GM18873 (cell line): ENCODE measurements around the gene TNS1.

ENCODE experiments used
- ATAC-seq: cut with Tn5 transposase; IDR thresholded peaks from one replicate; pipeline ENCODE4 v1.9.1; 2021; ENCODE audit warnings: mild to moderate bottlenecking, moderate library complexity, moderate number of reproducible peaks; ENCODE audit not compliant: unreplicated experiment, low FRiP score

TNS1 gene

DNA sequence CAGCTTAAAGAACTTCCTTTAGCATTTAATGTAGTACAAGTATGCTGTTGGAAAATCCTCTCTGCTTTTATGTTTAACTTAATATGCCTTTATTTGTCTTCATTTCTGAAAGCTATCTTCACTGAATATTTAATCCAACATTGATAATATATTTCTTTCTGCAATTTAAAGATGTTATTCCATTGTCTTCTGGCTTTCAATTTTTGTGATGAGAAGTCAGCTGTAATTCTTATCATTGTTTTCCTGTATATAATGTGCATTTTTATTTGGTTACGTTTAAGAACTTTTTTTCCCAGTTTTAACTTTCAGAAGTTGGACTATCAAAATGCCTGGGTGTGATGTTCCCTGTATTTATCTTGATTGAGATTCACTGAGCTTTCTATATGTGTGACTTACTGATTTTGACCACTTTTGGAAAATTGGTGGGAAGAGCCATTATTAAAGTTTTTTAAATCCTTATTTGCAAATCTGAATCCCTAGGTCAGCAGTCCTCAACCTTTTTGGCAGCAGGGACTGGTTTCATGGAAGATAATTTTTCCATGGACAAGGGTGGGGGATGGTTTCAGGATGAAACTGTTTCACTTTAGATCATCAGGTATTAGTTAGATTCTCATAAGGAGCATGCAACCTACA lies 241.0 kb downstream of the TNS1 start:
- ATAC-seq = no peak

DNA sequence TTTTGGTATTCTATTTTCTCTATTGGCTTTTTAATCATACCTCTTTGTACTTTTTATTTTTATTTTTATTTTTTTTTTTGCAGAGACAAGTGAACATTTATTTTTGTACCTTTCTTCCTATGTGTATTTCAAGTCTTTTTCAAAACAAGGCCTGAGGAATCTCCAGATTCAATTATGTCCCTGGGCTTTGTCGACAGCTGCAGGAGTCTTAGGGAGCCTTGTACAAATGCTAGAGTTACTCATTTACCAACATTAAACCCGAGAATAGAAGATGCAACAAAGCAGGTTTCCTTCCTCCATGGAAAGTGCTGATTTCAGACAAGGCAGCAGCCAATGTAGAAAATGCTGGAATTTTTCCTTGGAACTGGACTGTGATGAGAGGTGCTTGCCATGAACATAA lies 242.8 kb downstream of the TNS1 start:
- ATAC-seq = no peak

DNA sequence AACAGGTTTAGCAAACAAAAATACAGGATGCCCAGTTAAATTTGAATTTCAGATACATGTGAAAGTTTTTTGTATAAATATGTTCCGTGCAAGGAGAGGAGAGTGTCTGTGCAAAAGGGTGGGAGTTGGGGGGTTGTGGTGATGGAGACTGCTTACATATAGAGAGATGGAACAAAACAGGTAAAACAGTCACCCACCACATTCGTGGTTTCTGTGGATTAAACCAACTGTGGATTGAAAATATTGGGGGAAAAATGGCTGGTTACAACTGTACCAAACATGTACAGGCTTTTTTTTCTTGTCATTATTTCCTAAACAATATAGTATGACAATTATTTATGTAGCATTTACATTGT lies 245.7 kb downstream of the TNS1 start:
- no peak for ATAC-seq

DNA sequence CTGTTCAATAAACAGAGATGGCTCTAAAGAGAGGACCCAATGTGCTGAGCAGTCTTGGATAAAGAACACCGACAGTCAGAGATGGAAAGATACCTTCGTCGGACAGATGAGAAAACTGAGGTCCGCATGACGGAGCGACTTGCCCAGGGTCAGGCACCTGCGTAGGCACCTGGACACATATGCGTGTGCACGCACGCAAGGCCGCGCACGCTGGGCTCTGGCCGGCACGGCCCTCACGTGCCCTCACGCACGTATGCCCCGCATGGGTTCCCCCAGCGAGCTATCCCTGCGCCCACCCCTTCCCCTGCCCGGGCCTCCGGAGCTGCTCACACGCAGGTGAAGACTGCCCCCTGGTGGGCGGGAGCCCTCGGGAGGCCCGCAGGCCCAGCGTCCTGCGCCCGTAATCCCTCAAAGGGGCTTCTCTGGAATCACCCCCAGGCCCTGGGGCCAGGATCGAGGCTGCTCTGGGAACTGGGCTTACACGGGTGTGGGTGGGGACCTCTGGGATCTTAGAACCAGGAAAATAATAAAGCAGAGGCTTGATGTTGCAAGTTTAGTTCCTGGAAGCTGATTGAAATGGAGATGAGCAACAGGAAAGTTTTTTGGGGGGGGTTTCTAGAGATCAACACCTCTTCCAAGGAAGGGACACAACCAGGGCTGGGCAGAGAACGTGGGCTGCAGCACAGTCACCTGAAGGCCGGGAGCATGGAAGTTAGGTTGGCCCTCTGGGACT lies 246.3 kb downstream of the TNS1 start:
- no peak for ATAC-seq

DNA sequence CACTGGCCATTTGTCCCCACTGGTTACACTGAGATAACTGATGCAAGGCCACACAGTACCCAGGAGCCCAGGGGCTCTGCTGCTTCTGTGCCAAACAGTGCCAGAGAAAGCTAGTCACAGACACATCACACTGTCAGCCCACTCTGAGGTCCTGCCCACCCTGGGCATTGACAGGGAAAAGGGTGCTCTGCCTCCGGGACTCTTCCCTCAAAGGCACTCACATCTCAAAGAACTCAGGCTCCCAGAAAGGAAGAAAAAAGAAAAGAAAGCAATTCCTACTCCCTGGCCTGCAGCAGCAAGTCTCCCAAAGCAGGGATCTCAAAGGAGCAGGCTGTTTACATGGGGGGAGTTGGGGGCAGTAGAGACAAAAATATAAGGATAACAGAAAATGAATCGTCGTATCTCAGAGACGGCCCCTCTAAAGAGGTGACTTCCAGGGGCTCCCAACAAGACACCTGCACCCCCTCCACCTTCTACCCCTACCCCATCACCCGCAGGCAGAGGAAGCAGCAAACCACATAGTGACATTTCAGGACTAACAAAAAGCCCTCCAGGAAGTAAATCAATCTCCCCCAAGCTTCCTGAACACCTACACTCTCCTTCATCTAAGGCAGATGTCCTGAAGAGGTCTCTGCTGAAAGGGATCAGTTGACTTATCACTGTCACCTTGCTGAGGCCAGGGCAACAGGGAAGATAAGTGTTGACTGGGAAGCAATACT lies 247.6 kb downstream of the TNS1 start:
- ATAC-seq = no peak

DNA sequence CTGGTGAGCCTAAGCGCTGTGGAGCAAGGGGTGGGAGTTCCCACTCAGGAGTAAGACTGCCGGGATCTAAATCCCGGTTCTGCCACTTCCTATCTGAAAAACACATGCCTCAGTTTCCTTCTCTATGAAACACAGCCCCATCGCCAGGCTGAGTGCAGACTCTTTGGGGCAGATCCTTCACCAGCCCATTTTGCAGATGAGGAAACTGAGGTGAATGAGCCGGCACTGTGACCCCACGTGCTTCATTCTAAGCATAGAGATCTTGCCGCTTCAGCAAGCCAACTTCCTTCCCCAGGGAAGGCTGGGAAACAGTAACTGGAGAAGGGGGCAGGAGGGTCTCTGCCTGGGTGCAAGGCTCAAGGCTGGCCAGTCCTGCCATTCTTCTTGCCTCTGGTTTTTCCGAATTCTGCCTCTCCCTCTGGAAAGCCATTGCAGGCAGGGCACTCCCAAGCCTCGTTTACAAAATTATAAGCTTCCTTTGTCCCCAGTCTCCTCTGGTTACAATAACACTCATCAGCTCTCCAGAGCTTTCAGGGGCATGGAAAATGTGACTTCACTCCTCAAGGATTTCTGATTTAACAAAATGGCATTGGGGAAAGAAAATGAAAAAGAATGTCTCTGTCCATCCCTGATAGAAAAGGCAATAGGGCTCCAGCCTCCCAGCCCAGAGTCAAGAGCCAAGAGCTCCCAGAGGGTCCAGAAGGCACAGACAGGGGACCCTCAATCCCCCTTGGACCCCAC lies 249.2 kb downstream of the TNS1 start:
- no peak for ATAC-seq

DNA sequence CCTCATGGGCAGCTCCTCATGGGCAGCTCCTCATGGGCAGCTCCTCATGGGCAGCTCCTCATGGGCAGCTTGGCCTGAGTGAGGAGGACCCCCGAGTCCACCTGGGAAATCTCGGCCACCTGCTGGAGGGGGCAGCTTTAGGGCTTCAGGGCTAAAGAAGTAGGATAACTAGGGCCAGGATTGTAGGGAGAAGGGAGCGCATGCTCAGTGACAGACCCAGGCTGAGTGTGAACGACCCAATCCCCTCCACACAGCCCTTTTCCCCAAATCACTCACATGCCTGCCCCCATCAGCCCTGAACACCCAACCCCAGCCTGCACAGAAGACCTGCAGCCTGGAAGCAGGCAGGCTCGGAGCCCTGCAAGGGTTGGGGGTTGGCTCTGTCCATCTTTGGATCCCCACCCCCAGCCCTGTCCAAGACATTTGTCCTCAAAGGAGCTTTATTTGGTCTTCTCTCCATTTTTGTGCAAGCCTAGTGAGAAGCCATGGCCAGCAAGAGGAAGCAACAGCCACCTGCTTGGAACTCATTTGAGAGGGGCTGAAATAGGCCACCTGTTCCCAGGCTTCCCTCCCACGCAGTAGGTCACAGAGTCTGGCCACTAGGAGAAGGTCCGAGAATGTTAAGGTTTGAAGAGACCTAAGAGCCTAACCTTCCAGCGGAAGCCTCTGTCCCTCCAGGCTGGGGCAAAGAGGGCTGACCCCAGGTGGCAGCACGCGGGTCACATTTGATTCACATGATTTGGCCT lies 249.9 kb downstream of the TNS1 start:
- ATAC-seq = no peak

DNA sequence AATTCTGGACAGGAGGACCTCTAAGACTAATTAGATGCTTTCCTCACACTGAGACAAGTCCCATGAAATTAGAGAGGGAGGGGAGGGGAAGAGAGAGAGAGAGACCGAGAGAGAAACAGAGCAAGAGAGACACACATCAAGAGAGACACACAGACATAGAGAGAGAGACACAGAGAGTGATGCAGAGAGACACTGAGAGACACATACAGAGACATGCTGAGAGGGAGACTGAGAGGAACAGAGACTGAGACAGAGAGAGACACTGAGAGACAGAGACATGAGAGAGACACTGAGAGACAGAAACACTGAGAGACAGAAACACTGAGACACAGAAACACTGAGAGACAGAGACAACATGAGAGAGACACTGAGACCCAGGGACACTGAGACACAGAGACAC lies 250.8 kb downstream of the TNS1 start:
- ATAC-seq = no peak

GRCh38 chr2:217751192-217751591 lies 251.6 kb downstream of the TNS1 start:
- no peak for ATAC-seq
